B cell (primary cell): ENCODE measurements around the gene POLR2A.

Source experiments
- EZH2 ChIP-seq: IDR thresholded peaks from 2 replicates; pipeline ENCODE4 v1.6.1; 2012; ENCODE audit warnings: borderline replicate concordance, low read depth, mild to moderate bottlenecking, moderate library complexity, low read length; ENCODE audit not compliant: insufficient read depth, poor library complexity, severe bottlenecking
- TF ChIP-seq, protein P1 (sequence below): fragments of 200-600 bp; IDR thresholded peaks from one replicate; pipeline ENCODE4 v1.8.0; 2022; ENCODE audit warnings: antibody characterized with exemption, mild to moderate bottlenecking

DNA sequence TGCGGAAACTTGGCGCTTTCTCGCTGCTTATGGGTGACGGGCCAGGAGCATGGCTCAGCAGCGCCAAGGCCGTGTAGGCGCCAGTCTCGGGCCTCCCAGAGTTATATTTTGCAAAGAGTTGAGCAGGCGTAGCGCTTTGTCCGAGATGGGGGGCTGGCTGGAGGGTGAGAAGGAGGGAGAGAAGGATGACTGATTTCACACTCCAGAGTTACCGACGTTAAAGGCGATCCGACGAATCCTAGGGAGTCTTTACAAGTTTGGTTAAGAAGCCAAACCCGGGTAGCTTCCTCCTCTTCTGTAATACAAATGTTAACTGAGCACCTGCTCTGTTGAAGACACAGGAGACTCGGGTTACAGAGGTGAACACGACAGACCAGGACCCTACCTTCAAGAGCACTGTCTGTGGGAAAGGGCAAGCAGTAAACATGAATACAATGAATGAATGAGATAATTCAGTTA is 782 bp downstream of the POLR2A start:
- TF ChIP-seq, protein P1, sequence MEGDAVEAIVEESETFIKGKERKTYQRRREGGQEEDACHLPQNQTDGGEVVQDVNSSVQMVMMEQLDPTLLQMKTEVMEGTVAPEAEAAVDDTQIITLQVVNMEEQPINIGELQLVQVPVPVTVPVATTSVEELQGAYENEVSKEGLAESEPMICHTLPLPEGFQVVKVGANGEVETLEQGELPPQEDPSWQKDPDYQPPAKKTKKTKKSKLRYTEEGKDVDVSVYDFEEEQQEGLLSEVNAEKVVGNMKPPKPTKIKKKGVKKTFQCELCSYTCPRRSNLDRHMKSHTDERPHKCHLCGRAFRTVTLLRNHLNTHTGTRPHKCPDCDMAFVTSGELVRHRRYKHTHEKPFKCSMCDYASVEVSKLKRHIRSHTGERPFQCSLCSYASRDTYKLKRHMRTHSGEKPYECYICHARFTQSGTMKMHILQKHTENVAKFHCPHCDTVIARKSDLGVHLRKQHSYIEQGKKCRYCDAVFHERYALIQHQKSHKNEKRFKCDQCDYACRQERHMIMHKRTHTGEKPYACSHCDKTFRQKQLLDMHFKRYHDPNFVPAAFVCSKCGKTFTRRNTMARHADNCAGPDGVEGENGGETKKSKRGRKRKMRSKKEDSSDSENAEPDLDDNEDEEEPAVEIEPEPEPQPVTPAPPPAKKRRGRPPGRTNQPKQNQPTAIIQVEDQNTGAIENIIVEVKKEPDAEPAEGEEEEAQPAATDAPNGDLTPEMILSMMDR: no peak
- TF ChIP-seq EZH2: no peak
